Activated CD8-positive, alpha-beta memory T cell treated with anti-CD3 and anti-CD28 coated beads for 24 hours (primary cell): ENCODE results near the gene ARHGAP24.
"Not testable (repeated sequence)": the region's sequence is repeated elsewhere in the genome, so short reads cannot be mapped to it uniquely, and the experiment has no call there.

Experiments used
- DNase-seq: peaks from one replicate; pipeline ENCODE4 v3.0.0-alpha.2; 2020

The ARHGAP24 gene

GRCh38 chr4:85937507-85937906, 462.6 kb downstream of the ARHGAP24 start:
- DNase-seq: no peak

GRCh38 chr4:85938062-85938461, 463.1 kb downstream of the ARHGAP24 start:
- no peak for DNase-seq

- DNase-seq: no peak
Measured at GRCh38 chr4:85938902-85939301, 464.0 kb downstream of the ARHGAP24 start.

GRCh38 chr4:85939595-85939994, 464.6 kb downstream of the ARHGAP24 start:
- no peak for DNase-seq

GRCh38 chr4:85940151-85940550, 465.2 kb downstream of the ARHGAP24 start:
- DNase-seq: no peak

- no peak for DNase-seq
Measured at GRCh38 chr4:85942107-85942506, 467.2 kb downstream of the ARHGAP24 start.

- DNase-seq: no peak
Measured at GRCh38 chr4:85946821-85947220, 471.9 kb downstream of the ARHGAP24 start.

GRCh38 chr4:85951099-85951498, 476.1 kb downstream of the ARHGAP24 start:
- DNase-seq: no peak

GRCh38 chr4:85952528-85952927, 477.6 kb downstream of the ARHGAP24 start:
- no peak for DNase-seq

GRCh38 chr4:85952972-85953650, 478.2 kb downstream of the ARHGAP24 start:
- no peak for DNase-seq

- DNase-seq: no peak
Measured at GRCh38 chr4:85953651-85954018, 478.7 kb downstream of the ARHGAP24 start.

- DNase-seq: no peak
Measured at GRCh38 chr4:85955620-85956292, 480.8 kb downstream of the ARHGAP24 start.

- DNase-seq: no peak
Measured at GRCh38 chr4:85956293-85956945, 481.5 kb downstream of the ARHGAP24 start.

GRCh38 chr4:85961887-85962286, 486.9 kb downstream of the ARHGAP24 start:
- no peak for DNase-seq

- DNase-seq: no peak
Measured at GRCh38 chr4:85963231-85963630, 488.3 kb downstream of the ARHGAP24 start.

GRCh38 chr4:85964298-85964697, 489.3 kb downstream of the ARHGAP24 start:
- DNase-seq: no peak

GRCh38 chr4:85965017-85965416, 490.1 kb downstream of the ARHGAP24 start:
- not testable (repeated sequence) for DNase-seq

GRCh38 chr4:85965529-85965928, 490.6 kb downstream of the ARHGAP24 start:
- no peak for DNase-seq

- no peak for DNase-seq
Measured at GRCh38 chr4:85966373-85966772, 491.4 kb downstream of the ARHGAP24 start.

GRCh38 chr4:85967872-85968271, 492.9 kb downstream of the ARHGAP24 start:
- DNase-seq: no peak

GRCh38 chr4:85968945-85969819, 494.2 kb downstream of the ARHGAP24 start:
- DNase-seq: no peak

GRCh38 chr4:85970535-85970934, 495.6 kb downstream of the ARHGAP24 start:
- no peak for DNase-seq

GRCh38 chr4:85979276-85979675, 504.3 kb downstream of the ARHGAP24 start:
- no peak for DNase-seq
